Liver (tissue), 9 donors: Measurements from ENCODE around the gene SLC43A3. TPM values are rescaled to one million over a fixed set of nuclear protein-coding genes. Genes with fewer than 3 reads are reported as not detected.

ENCODE experiments used
- DNase-seq: peaks from one replicate; pipeline ENCODE4 v3.0.0-alpha.2; 2017; ENCODE audit warnings: low spot score
- H3K27ac ChIP-seq, 2 donors: one replicate each; pipeline ENCODE4 v1.7.0; 2013; ENCODE audit warnings: inconsistent platforms in 2 of 2, low read length in 2 of 2, control low read depth in 1 of 2, low read depth in 1 of 2, mild to moderate bottlenecking in 1 of 2
- H3K27me3 ChIP-seq, 4 donors: one replicate each; pipeline versions ENCODE4 v1.6.1 to v1.7.0; 2013; ENCODE audit warnings: low read length in 3 of 4, inconsistent platforms in 1 of 4, mild to moderate bottlenecking in 1 of 4, moderate library complexity in 1 of 4; ENCODE audit not compliant: control insufficient read depth in 4 of 4, insufficient read depth in 4 of 4
- H3K36me3 ChIP-seq, 4 donors: one replicate each; pipeline versions ENCODE4 v1.6.1 to v1.7.0; 2013; ENCODE audit warnings: low read length in 3 of 4, mild to moderate bottlenecking in 3 of 4, low read depth in 1 of 4, moderate library complexity in 1 of 4; ENCODE audit not compliant: control insufficient read depth in 4 of 4, insufficient read depth in 3 of 4
- H3K4me1 ChIP-seq, 4 donors: one replicate each; pipeline versions ENCODE4 v1.6.1 to v1.7.0; 2013; ENCODE audit warnings: low read length in 3 of 4, mild to moderate bottlenecking in 3 of 4, moderate library complexity in 1 of 4; ENCODE audit not compliant: control insufficient read depth in 4 of 4, insufficient read depth in 4 of 4
- H3K4me3 ChIP-seq, 3 donors: one replicate each; pipeline versions ENCODE4 v1.6.1 to v1.7.0; 2013; ENCODE audit warnings: low read length in 3 of 3, control low read depth in 1 of 3, low read depth in 1 of 3, mild to moderate bottlenecking in 1 of 3
- H3K9ac ChIP-seq, 2 donors: one replicate each; pipeline ENCODE4 v1.7.0; 2013; ENCODE audit warnings: low read length in 2 of 2, mild to moderate bottlenecking in 2 of 2, moderate library complexity in 2 of 2, control low read depth in 1 of 2, low read depth in 1 of 2
- H3K9me3 ChIP-seq, 4 donors: one replicate each; pipeline versions ENCODE4 v1.6.1 to v1.7.0; 2013; ENCODE audit warnings: low read length in 3 of 4; ENCODE audit not compliant: control insufficient read depth in 4 of 4
- CTCF ChIP-seq: fragments of 150-350 bp; IDR thresholded peaks from 2 replicates; pipeline ENCODE4 v1.5.1; 2017; ENCODE audit warnings: improper control_type of control experiment, low read depth, low read length; ENCODE audit not compliant: missing input control
- EGR1 ChIP-seq, 2 donors: IDR thresholded peaks; 2 replicates each; pipeline ENCODE4 v1.6.1; 2016 to 2018; ENCODE audit warnings: antibody characterized with exemption in 2 of 2, low read depth in 2 of 2
- FOXA1 ChIP-seq: IDR thresholded peaks from 2 replicates; pipeline ENCODE4 v1.6.1; 2016; ENCODE audit warnings: antibody characterized with exemption
- HNF4A ChIP-seq, 2 donors: conservative IDR thresholded peaks; 2 replicates each; pipeline ENCODE4 v1.6.1; 2016; ENCODE audit warnings: antibody characterized with exemption in 2 of 2, mild to moderate bottlenecking in 2 of 2
- JUND ChIP-seq, 2 donors: IDR thresholded peaks; 2 replicates each; pipeline ENCODE4 v1.6.1; 2016; ENCODE audit warnings: antibody characterized with exemption in 2 of 2
- NR2F2 ChIP-seq: IDR thresholded peaks from 2 replicates; pipeline ENCODE4 v1.6.1; 2016; ENCODE audit warnings: antibody characterized with exemption
- RAD21 ChIP-seq, 2 donors: IDR thresholded peaks; 2 replicates each; pipeline ENCODE4 v1.6.1; 2016; ENCODE audit warnings: antibody characterized with exemption in 2 of 2, mild to moderate bottlenecking in 2 of 2
- REST ChIP-seq: IDR thresholded peaks from 2 replicates; pipeline ENCODE4 v1.6.1; 2016; ENCODE audit warnings: antibody characterized with exemption, mild to moderate bottlenecking
- RXRA ChIP-seq, 2 donors: IDR thresholded peaks; 2 replicates each; pipeline ENCODE4 v1.6.1; 2017 to 2018; ENCODE audit warnings: antibody characterized with exemption in 2 of 2, mild to moderate bottlenecking in 1 of 2
- SP1 ChIP-seq: IDR thresholded peaks from 2 replicates; pipeline ENCODE4 v1.6.1; 2018; ENCODE audit warnings: antibody characterized with exemption, mild to moderate bottlenecking
- TAF1 ChIP-seq: conservative IDR thresholded peaks from 2 replicates; pipeline ENCODE4 v1.6.1; 2016; ENCODE audit warnings: antibody characterized with exemption, mild to moderate bottlenecking
- YY1 ChIP-seq: IDR thresholded peaks from 2 replicates; pipeline ENCODE4 v1.6.1; 2016; ENCODE audit warnings: antibody characterized with exemption, mild to moderate bottlenecking
- WGBS: extraction: QIAGEN DNeasy Blood & Tissue Kit; methylation state at CpG from one replicate; pipeline ENCODE4 v1.1.7; 2013; 5-methylcytosine and 5-hydroxymethylcytosine counted together
- polyA plus RNA-seq, 2 donors: library from polyadenylated mRNA; stranded (reverse) in 1 of 2; unstranded in 1 of 2; fragments of 200-250 nt in 1 of 2; fragments of >200 nt in 1 of 2; fragmentation: Nextera tagmentation in 1 of 2; extraction: Ambion mirVana in 1 of 2; gene quantifications; one replicate each; pipeline versions ENCODE4 v1.2.1 to v1.2.3, GENCODE V29; 2013 to 2015
- total RNA-seq, 2 donors: library from RNA; depleted of rRNA; stranded (reverse); fragments of >200 nt; gene quantifications; one replicate each; pipeline ENCODE4 v1.2.3, GENCODE V29; 2014
- TF ChIP-seq, protein P1 (sequence below): IDR thresholded peaks from 2 replicates; pipeline ENCODE4 v1.6.1; 2016; ENCODE audit warnings: antibody characterized with exemption
- TF ChIP-seq, protein P2 (sequence below): IDR thresholded peaks from 2 replicates; pipeline ENCODE4 v1.6.1; 2016; ENCODE audit warnings: antibody characterized with exemption
- donor health status: healthy.
- donor health status: healthy.
- donor health status: healthy.
- donor health status: healthy.
- donor health status: healthy.

SLC43A3 gene
- total and polyA plus RNA-seq, 4 donors, result 47.2 to 152 (median 93.0) TPM

- Histone ChIP-seq H3K9me3 (no peaks in the 10 kb centered on the region), H3K27me3 (no peaks in the 10 kb centered on the region), H3K27ac (peak overlapping the region; percentile 62 to 69), H3K4me3 (no peak overlapping the region), H3K36me3 (no peaks in the 10 kb centered on the region), H3K4me1 (peaks cover 4 to 35% (median 16%) of the 10 kb centered on the region in 4 donors), H3K9ac (peak overlapping the region in 1 of 2 donors; percentile 44)
- no peak for DNase-seq
- 64% methylated on average over 4 of the region's 4 CpGs for WGBS
- TF ChIP-seq RXRA (IDR thresholded peaks at IDR 0.05) (peak in 1 of 2 donors; percentile 10), HNF4A (conservative IDR thresholded peaks at IDR 0.05) (peak in 1 of 2 donors; percentile 13), NR2F2 (no peak)
- TF ChIP-seq, protein P1, sequence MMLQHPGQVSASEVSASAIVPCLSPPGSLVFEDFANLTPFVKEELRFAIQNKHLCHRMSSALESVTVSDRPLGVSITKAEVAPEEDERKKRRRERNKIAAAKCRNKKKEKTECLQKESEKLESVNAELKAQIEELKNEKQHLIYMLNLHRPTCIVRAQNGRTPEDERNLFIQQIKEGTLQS, result no peak
These were observed 14.0 kb upstream of the SLC43A3 start for GRCh38 chr11:57440744-57441414.

DNA sequence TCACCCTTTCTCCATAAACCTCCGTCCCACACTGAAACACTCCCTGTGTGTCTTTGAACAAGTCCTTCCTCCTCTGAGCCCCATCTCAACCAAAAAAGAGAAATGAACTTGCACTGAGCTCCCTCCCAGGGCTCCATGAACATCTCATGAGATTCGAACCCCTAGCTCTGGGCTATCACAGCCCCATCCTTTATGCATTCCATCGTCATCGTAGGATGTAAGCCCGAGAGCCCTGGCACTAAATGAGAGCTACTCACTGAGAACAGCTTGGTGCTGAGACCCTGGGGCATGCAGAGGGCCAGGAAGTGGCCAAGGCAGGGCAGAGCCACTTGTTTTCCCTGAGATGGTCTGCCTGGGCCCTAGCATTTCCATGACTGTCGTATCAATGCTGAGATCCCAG is 12.9 kb upstream of the SLC43A3 start:
- TF ChIP-seq TAF1, result no peak
- TF ChIP-seq YY1, result no peak
- TF ChIP-seq REST, result no peak
- TF ChIP-seq NR2F2, result no peak
- TF ChIP-seq FOXA1, result no peak
- no peak for TF ChIP-seq RXRA (IDR thresholded peaks at IDR 0.05)
- no peaks in the 10 kb centered on the region for H3K27me3 ChIP-seq
- no peaks in the 10 kb centered on the region for H3K36me3 ChIP-seq
- no peaks in the 10 kb centered on the region for H3K9me3 ChIP-seq
- H3K4me1 ChIP-seq, result peaks cover 10 to 42% (median 23%) of the 10 kb centered on the region in 4 donors
- no peak overlapping the region for H3K9ac ChIP-seq
- peak overlapping the region; percentile 79 to 91 for H3K27ac ChIP-seq
- 80% methylated on average over 6 of the region's 6 CpGs for WGBS
- no peak for DNase-seq
- no peak overlapping the region for H3K4me3 ChIP-seq

DNA sequence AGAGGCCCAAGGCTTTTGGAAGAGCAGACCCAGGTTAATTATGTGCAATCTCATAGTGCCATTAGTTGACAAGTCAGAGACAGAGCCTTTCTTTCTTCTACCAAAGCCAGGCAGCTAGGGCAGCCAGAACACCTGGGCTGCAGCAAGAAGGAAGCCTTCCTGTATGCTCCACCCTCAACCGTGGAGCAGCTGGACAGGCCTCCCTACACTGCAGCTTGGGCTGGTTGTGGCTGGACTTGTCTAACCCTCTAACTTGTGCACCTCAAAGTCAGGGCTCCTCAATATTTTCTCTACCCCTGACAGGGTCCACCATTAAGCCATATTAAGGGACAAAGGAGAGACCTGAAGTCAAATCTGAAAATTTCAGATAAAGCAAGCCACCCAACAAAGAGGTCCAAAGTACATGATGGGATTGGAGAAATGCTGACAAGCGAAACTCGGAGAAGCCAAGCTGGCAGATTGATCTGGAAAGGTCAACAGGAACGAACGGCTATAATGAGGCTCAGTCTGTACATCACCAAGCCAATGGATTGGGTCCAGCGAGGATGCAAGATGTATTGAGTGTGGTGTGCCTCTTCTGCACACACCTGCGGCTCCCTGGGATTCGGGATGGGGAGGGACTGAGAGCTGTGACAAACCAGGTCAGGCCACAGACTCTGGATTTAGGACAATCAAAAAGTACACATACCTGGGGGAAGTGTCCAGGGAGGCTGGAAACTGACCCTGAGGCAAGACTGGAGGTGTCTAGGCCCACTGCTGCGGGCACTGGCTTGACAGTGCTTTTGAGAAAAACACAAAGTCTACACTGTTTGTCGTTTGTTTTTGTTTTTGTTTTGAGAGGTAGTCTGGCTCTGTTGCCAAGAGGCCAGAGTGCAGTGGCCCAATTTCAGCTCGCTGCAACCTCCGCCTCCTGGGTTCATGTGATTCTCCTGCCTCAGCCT is 11.7 kb upstream of the SLC43A3 start:
- WGBS, result 26% methylated on average over 12 of the region's 12 CpGs
- Histone ChIP-seq H3K4me1 (peaks cover 14 to 54% (median 29%) of the 10 kb centered on the region in 4 donors), H3K36me3 (no peaks in the 10 kb centered on the region), H3K4me3 (no peak overlapping the region), H3K27ac (peak overlapping the region; percentile 79 to 91), H3K9ac (peak overlapping the region in 1 of 2 donors; percentile 27), H3K27me3 (no peaks in the 10 kb centered on the region), H3K9me3 (no peaks in the 10 kb centered on the region)
- no peak for DNase-seq
- TF ChIP-seq SP1 (peak; percentile 96), FOXA1 (peak; percentile 71), JUND (IDR thresholded peaks at IDR 0.05) (peak; percentile 80 to 87), NR2F2 (peak; percentile 52), EGR1 (IDR thresholded peaks at IDR 0.05; ENCODE audit: low read depth in 2 of 2) (peak in 1 of 2 donors; percentile 52), HNF4A (conservative IDR thresholded peaks at IDR 0.05) (peak; percentile 90 to 95), CTCF (no peak), RAD21 (IDR thresholded peaks at IDR 0.05) (peak; percentile 42 to 64)
- TF ChIP-seq, protein P2, sequence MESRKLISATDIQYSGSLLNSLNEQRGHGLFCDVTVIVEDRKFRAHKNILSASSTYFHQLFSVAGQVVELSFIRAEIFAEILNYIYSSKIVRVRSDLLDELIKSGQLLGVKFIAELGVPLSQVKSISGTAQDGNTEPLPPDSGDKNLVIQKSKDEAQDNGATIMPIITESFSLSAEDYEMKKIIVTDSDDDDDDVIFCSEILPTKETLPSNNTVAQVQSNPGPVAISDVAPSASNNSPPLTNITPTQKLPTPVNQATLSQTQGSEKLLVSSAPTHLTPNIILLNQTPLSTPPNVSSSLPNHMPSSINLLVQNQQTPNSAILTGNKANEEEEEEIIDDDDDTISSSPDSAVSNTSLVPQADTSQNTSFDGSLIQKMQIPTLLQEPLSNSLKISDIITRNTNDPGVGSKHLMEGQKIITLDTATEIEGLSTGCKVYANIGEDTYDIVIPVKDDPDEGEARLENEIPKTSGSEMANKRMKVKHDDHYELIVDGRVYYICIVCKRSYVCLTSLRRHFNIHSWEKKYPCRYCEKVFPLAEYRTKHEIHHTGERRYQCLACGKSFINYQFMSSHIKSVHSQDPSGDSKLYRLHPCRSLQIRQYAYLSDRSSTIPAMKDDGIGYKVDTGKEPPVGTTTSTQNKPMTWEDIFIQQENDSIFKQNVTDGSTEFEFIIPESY, result peak; percentile 87
- TF ChIP-seq, protein P1, result peak; percentile 32
